IMR-90 (cell line): ENCODE data around the gene HS3ST5. TPM values are rescaled to one million over a fixed set of nuclear protein-coding genes. Genes with fewer than 3 reads are reported as not detected.

Experiments
- ATAC-seq: fragments of 200-7000 bp; cut with Tn5 transposase; 2 replicates; pipeline ENCODE4 v1.9.1; 2020; ENCODE audit warnings: low read depth, mild to moderate bottlenecking, moderate library complexity
- BruUV-seq: library from RNA; stranded (reverse); fragments of 400-500 nt; replicated peaks from 2 replicates; lab custom pipeline; 2021; lab: Mats Ljungman, UMichigan
- CTCF ChIA-PET: fragments of 300-600 bp; formaldehyde crosslinking; extraction: SDS; loops from one replicate; lab custom pipeline; 2021; ENCODE audit warnings: antibody characterized with exemption; lab: Yijun Ruan, JAX
- POLR2A ChIA-PET: fragments of 300-600 bp; sonication (Branson Sonifier 250); formaldehyde crosslinking; loops from one replicate; lab custom pipeline; 2022; ENCODE audit warnings: antibody characterized with exemption; ENCODE audit not compliant: unreplicated experiment; lab: Charles Lee
- DNase-seq: peaks from one replicate; pipeline ENCODE4 v3.0.0; 2013
- H2AFZ ChIP-seq: replicated peaks from 2 replicates; pipeline ENCODE3; 2013; ENCODE audit warnings: low read length, mild to moderate bottlenecking; ENCODE audit not compliant: poor library complexity
- H2AK5ac ChIP-seq: 2 replicates; pipeline ENCODE4 v1.6.1; 2013; ENCODE audit warnings: low read depth, low read length, inconsistent platforms
- H2AK9ac ChIP-seq: replicated peaks from 2 replicates; pipeline ENCODE3; 2013; ENCODE audit warnings: mild to moderate bottlenecking, low read depth, low read length, moderate library complexity; ENCODE audit not compliant: poor library complexity
- H2BK120ac ChIP-seq: 2 replicates; pipeline ENCODE4 v1.6.1; 2013; ENCODE audit warnings: low read depth, low read length, inconsistent platforms
- H2BK15ac ChIP-seq: 3 replicates; pipeline ENCODE4 v1.6.1; 2013; ENCODE audit warnings: low read depth, low read length, inconsistent platforms
- H2BK20ac ChIP-seq: 2 replicates; pipeline ENCODE4 v1.6.1; 2013; ENCODE audit warnings: low read depth, mild to moderate bottlenecking, inconsistent platforms, low read length, moderate library complexity
- H2BK5ac ChIP-seq: 2 replicates; pipeline ENCODE4 v1.6.1; 2013; ENCODE audit warnings: mild to moderate bottlenecking, low read depth, low read length, inconsistent platforms; ENCODE audit not compliant: poor library complexity, severe bottlenecking
- H3K14ac ChIP-seq: replicated peaks from 2 replicates; pipeline ENCODE4 v1.6.1; 2013; ENCODE audit warnings: low read depth, low read length, inconsistent platforms
- H3K18ac ChIP-seq: 2 replicates; pipeline ENCODE4 v1.6.1; 2013; ENCODE audit warnings: low read depth, low read length, control low read depth
- H3K23ac ChIP-seq: 2 replicates; pipeline ENCODE4 v1.6.1; 2013; ENCODE audit warnings: low read depth, low read length, inconsistent platforms
- H3K27ac ChIP-seq: 2 replicates; pipeline ENCODE4 v1.5.1; 2013; ENCODE audit warnings: mild to moderate bottlenecking, control low read depth, low read length; ENCODE audit not compliant: insufficient read depth
- H3K27me3 ChIP-seq: 2 replicates; pipeline ENCODE4 v1.6.1; 2013; ENCODE audit warnings: low read length; ENCODE audit not compliant: control insufficient read depth, insufficient read depth
- H3K36me3 ChIP-seq: 2 replicates; pipeline ENCODE4 v1.6.1; 2013; ENCODE audit warnings: low read length, mixed read lengths; ENCODE audit not compliant: control insufficient read depth, insufficient read depth
- H3K4ac ChIP-seq: 2 replicates; pipeline ENCODE4 v1.6.1; 2013; ENCODE audit warnings: low read depth, low read length, inconsistent platforms
- H3K4me1 ChIP-seq: 2 replicates; pipeline ENCODE4 v1.6.1; 2013; ENCODE audit warnings: low read length, mixed read lengths; ENCODE audit not compliant: control insufficient read depth, insufficient read depth
- H3K4me2 ChIP-seq: 2 replicates; pipeline ENCODE4 v1.6.1; 2013; ENCODE audit warnings: low read depth, mild to moderate bottlenecking, control low read depth, low read length, moderate library complexity
- H3K4me3 ChIP-seq: 2 replicates; pipeline ENCODE4 v1.5.1; 2013; ENCODE audit warnings: low read depth, mild to moderate bottlenecking, control low read depth, low read length, moderate library complexity; ENCODE audit not compliant: insufficient read depth
- H3K56ac ChIP-seq: 2 replicates; pipeline ENCODE4 v1.6.1; 2013; ENCODE audit warnings: low read length, inconsistent platforms; ENCODE audit not compliant: insufficient read depth; ENCODE audit errors: extremely low read depth
- H3K79me1 ChIP-seq, 2 experiments: 2 replicates each; pipeline ENCODE4 v1.6.1; 2013; ENCODE audit warnings: low read length in 2 of 2, inconsistent platforms in 1 of 2, low read depth in 1 of 2
- H3K9ac ChIP-seq: 2 replicates; pipeline ENCODE4 v1.6.1; 2013; ENCODE audit warnings: low read depth, low read length, control low read depth
- H3K9me1 ChIP-seq: 2 replicates; pipeline ENCODE4 v1.6.1; 2013; ENCODE audit warnings: low read length, inconsistent platforms; ENCODE audit not compliant: insufficient read depth
- H3K9me3 ChIP-seq: 2 replicates; pipeline ENCODE4 v1.6.1; 2013; ENCODE audit warnings: low read length; ENCODE audit not compliant: control insufficient read depth, insufficient read depth
- H4K20me1 ChIP-seq: 2 replicates; pipeline ENCODE4 v1.6.1; 2013; ENCODE audit warnings: low read length, inconsistent platforms; ENCODE audit not compliant: insufficient read depth
- H4K5ac ChIP-seq: 2 replicates; pipeline ENCODE4 v1.6.1; 2013; ENCODE audit warnings: mild to moderate bottlenecking, low read depth, low read length, control low read depth
- H4K8ac ChIP-seq, 2 experiments: 2 replicates each; pipeline ENCODE4 v1.6.1; 2013; ENCODE audit warnings: low read depth in 2 of 2, low read length in 2 of 2, control low read depth in 1 of 2, inconsistent platforms in 1 of 2
- H4K91ac ChIP-seq: 2 replicates; pipeline ENCODE4 v1.6.1; 2013; ENCODE audit warnings: low read depth, low read length, inconsistent platforms; ENCODE audit not compliant: insufficient read depth
- CHD1 ChIP-seq: IDR thresholded peaks from 2 replicates; pipeline ENCODE4 v1.6.1; 2012; ENCODE audit warnings: low read depth, low read length, improper control_type of control experiment
- MAFK ChIP-seq: IDR thresholded peaks from 2 replicates; pipeline ENCODE4 v1.6.1; 2012; ENCODE audit warnings: low read depth, low read length, improper control_type of control experiment
- MAZ ChIP-seq: IDR thresholded peaks from 2 replicates; pipeline ENCODE4 v1.6.1; 2012; ENCODE audit warnings: low read depth, mild to moderate bottlenecking, low read length, improper control_type of control experiment, moderate library complexity, borderline replicate concordance
- MXI1 ChIP-seq: IDR thresholded peaks from 2 replicates; pipeline ENCODE4 v1.6.1; 2012; ENCODE audit warnings: low read depth, mild to moderate bottlenecking, low read length, moderate library complexity, borderline replicate concordance
- RFX5 ChIP-seq: IDR thresholded peaks from 2 replicates; pipeline ENCODE4 v1.8.0; 2012; ENCODE audit warnings: low read depth, mild to moderate bottlenecking, low read length, moderate library complexity
- WGBS, 2 experiments: methylation state at CpG; one replicate each; pipeline versions ENCODE4 v1.1.5 to v1.1.7; 2013; ENCODE audit warnings: missing lambda C conversion rate in 2 of 2; ENCODE audit not compliant: insufficient read length in 1 of 2; ENCODE audit errors: extremely low coverage in 2 of 2; 5-methylcytosine and 5-hydroxymethylcytosine counted together
- dilution Hi-C: fragments of 300-500 bp; cut with HindIII; formaldehyde crosslinking; loops from one replicate; pipeline ENCODE4 v1.14.3; 2018; ENCODE audit warnings: low sequenced_read_pairs; ENCODE audit not compliant: unreplicated experiment
- in situ Hi-C: fragments of 300-500 bp; cut with MboI; formaldehyde crosslinking; loops from 3 replicates; pipeline ENCODE4 v1.14.3; 2019; ENCODE audit warnings: low sequenced_read_pairs, inconsistent platforms, mixed read lengths
- intact Hi-C: fragments of 100-400 bp; cut with micrococcal nuclease; formaldehyde crosslinking; loops from 2 replicates; pipeline ENCODE4 v1.10.0; 2022
- polyA plus RNA-seq, 3 experiments: library from polyadenylated mRNA; depleted of rRNA; stranded (reverse); fragments of >200 nt; gene quantifications; 2 replicates each; pipeline ENCODE4 v1.2.3, GENCODE V29; 2012; ENCODE audit warnings: low replicate concordance in 1 of 3
- total RNA-seq: library from RNA; depleted of rRNA; stranded (reverse); fragments of >200 nt; gene quantifications from 2 replicates; pipeline ENCODE4 v1.2.3, GENCODE V29; 2012

The HS3ST5 gene
- total and polyA plus RNA-seq, 2 of the 4 experiments (the other 2 are of a cell fraction) = not detected

DNA sequence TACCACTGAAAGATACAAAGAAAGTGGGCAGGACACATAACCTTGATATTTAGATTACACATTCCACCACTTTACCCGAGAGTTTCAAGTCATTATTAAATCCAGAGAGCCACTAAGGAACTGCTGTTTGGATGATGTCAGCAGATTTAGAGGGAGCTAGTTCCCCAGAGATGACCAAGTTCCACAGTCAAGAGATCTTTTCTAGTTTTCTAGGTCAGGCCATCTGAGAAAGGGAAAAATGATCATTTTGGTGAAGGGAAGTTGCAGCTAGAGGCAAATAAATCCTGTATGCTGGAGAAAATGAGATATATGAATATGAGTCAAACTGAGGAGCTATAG is 147.8 kb downstream of the HS3ST5 start:
- no peak overlapping the region for H3K18ac ChIP-seq
- ATAC-seq = no peak
- no peak for DNase-seq
- H2BK120ac ChIP-seq = no peak overlapping the region
- no peaks in the 10 kb centered on the region for H3K9me3 ChIP-seq
- no peaks in the 10 kb centered on the region for H3K4me1 ChIP-seq
- no peak overlapping the region for H3K23ac ChIP-seq
- WGBS, 2 experiments = no CpG with 5 or more reads among the region's 1 CpG
- H3K56ac ChIP-seq = no peak overlapping the region
- H3K79me1 ChIP-seq = no peaks in the 10 kb centered on the region
- no peak overlapping the region for H3K4me3 ChIP-seq
- no peak overlapping the region for H4K8ac ChIP-seq
- dilution Hi-C loops = no loop called here
- ChIA-PET POLR2A (no interaction called here), CTCF (no interaction called here)
- no peak overlapping the region for H2AK9ac ChIP-seq
- H2AK5ac ChIP-seq = no peak overlapping the region
- no peak overlapping the region for H4K5ac ChIP-seq
- H3K14ac ChIP-seq = no peak overlapping the region
- no peak overlapping the region for H2BK5ac ChIP-seq
- no peaks in the 10 kb centered on the region for H3K27me3 ChIP-seq
- no peak overlapping the region for H2BK15ac ChIP-seq
- H2BK20ac ChIP-seq = no peak overlapping the region
- H3K9me1 ChIP-seq = no peaks in the 10 kb centered on the region
- no peaks in the 10 kb centered on the region for H4K20me1 ChIP-seq
- no peak overlapping the region for H3K4me2 ChIP-seq
- H4K91ac ChIP-seq = no peak overlapping the region
- BruUV-seq = no TSS peak
- H2AFZ ChIP-seq = no peak overlapping the region
- no peaks in the 10 kb centered on the region for H3K36me3 ChIP-seq
- no peak overlapping the region for H3K9ac ChIP-seq
- intact Hi-C loops = no loop called here
- in situ Hi-C loops = no loop called here
- TF ChIP-seq MAFK (peak; percentile 52), MXI1 (no peak), RFX5 (no peak), CHD1 (no peak), MAZ (no peak)
- H3K27ac ChIP-seq = no peak overlapping the region
- no peak overlapping the region for H3K4ac ChIP-seq
